HT1080 (cell line): ENCODE data around the gene FOSB. TPM values are rescaled to one million over a fixed set of nuclear protein-coding genes. Genes with fewer than 3 reads are reported as not detected.
"Not testable (repeated sequence)": the region's sequence is repeated elsewhere in the genome, so short reads cannot be mapped to it uniquely, and the experiment has no call there.

Experiments used
- DNase-seq: peaks from one replicate; pipeline ENCODE4 v3.0.0-alpha.2; 2015; ENCODE audit warnings: low read depth
- polyA plus RNA-seq, 2 experiments: library from polyadenylated mRNA; depleted of rRNA; stranded (reverse); fragments of >200 nt; gene quantifications; 2 replicates each; pipeline ENCODE4 v1.2.3, GENCODE V29; 2015
- total RNA-seq: library from RNA; depleted of rRNA; stranded (reverse); fragments of >200 nt; shearing (Covaris generic); gene quantifications from 2 replicates; pipeline ENCODE4 v1.2.3, GENCODE V29; 2014; rRNA removed

The FOSB gene
- total RNA-seq = 0.30 and 0.53 TPM in 2 replicates
- polyA plus RNA-seq (2015; cell fraction: cytosol; rRNA removed) = 0.26 TPM in 2 replicates
- 0.83 and 5.8 TPM in 2 replicates for polyA plus RNA-seq (2015; cell fraction: nucleus; rRNA removed)

- peak; percentile 75 for DNase-seq
Measured at GRCh38 chr19:45467456-45468158, at the start of gene FOSB. FOSB (plus strand) TSS chr19:45467996; CDS start chr19:45468587, 591 bp downstream.

GRCh38 chr19:45418802-45419201, 49.0 kb upstream of the FOSB start:
- no peak for DNase-seq

- DNase-seq = no peak
Measured at GRCh38 chr19:45419396-45419795, 48.4 kb upstream of the FOSB start.

GRCh38 chr19:45419895-45420294, 47.9 kb upstream of the FOSB start:
- no peak for DNase-seq

- no peak for DNase-seq
Measured at GRCh38 chr19:45420356-45420755, 47.4 kb upstream of the FOSB start.

- no peak for DNase-seq
Measured at GRCh38 chr19:45420871-45421270, 46.9 kb upstream of the FOSB start.

- no peak for DNase-seq
Measured at GRCh38 chr19:45421947-45422498, 45.8 kb upstream of the FOSB start.

- no peak for DNase-seq
Measured at GRCh38 chr19:45423033-45423588, 44.7 kb upstream of the FOSB start.

- peak; percentile 95 for DNase-seq
Measured at GRCh38 chr19:45423589-45424190, 44.1 kb upstream of the FOSB start, which contains the start of gene ERCC1. ERCC1 (minus strand) TSS chr19:45423917; CDS start chr19:45423374, 543 bp downstream.

- DNase-seq = peak; percentile 99
Measured at GRCh38 chr19:45424191-45425058, 43.4 kb upstream of the FOSB start.

GRCh38 chr19:45428384-45429231, 39.2 kb upstream of the FOSB start:
- peak; percentile 52 for DNase-seq

- not testable (repeated sequence) for DNase-seq
Measured at GRCh38 chr19:45429896-45430295, 37.9 kb upstream of the FOSB start.

GRCh38 chr19:45431008-45431407, 36.8 kb upstream of the FOSB start:
- not testable (repeated sequence) for DNase-seq

- DNase-seq = not testable (repeated sequence)
Measured at GRCh38 chr19:45432543-45432942, 35.3 kb upstream of the FOSB start.

- DNase-seq = no peak
Measured at GRCh38 chr19:45437328-45437727, 30.5 kb upstream of the FOSB start.

GRCh38 chr19:45439190-45439568, 28.6 kb upstream of the FOSB start:
- no peak for DNase-seq

- peak; percentile 69 for DNase-seq
Measured at GRCh38 chr19:45439569-45440258, 28.1 kb upstream of the FOSB start.

GRCh38 chr19:45440259-45440638, 27.5 kb upstream of the FOSB start:
- no peak for DNase-seq

GRCh38 chr19:45440873-45441654, 26.7 kb upstream of the FOSB start:
- DNase-seq = peak; percentile 29
